Loucy (cell line): Measurements from ENCODE around the gene ZNF576.

Experiments used
- CTCF ChIP-seq: fragments of 200-600 bp; sonication (generic); conservative IDR thresholded peaks from 2 replicates; pipeline ENCODE4 v1.5.1; 2014; ENCODE audit warnings: mild to moderate bottlenecking, antibody characterized with exemption, low read length
- EZH2phosphoT487 ChIP-seq: fragments of 200-600 bp; IDR thresholded peaks from 2 replicates; pipeline ENCODE4 v1.6.1; 2018; ENCODE audit warnings: antibody characterized with exemption, mild to moderate bottlenecking, moderate library complexity, borderline replicate concordance

- TF ChIP-seq CTCF: no peak
- no peak for TF ChIP-seq EZH2phosphoT487
Measured at GRCh38 chr19:43631491-43631890, 35.1 kb downstream of the ZNF576 start.
